K562 (cell line): ENCODE measurements around the gene FBXL12. TPM values are rescaled to one million over a fixed set of nuclear protein-coding genes. Genes with fewer than 3 reads are reported as not detected.

Source experiments
- ATAC-seq: fragments of 200-7000 bp; cut with Tn5 transposase; 3 replicates; pipeline ENCODE4 v1.9.1; 2020; ENCODE audit warnings: moderate library complexity
- BruUV-seq: library from RNA; stranded (reverse); fragments of 400-500 nt; replicated peaks from 2 replicates; lab custom pipeline; 2021; lab: Mats Ljungman, UMichigan
- CTCF ChIA-PET: fragments of 300-600 bp; formaldehyde crosslinking; extraction: SDS; loops from one replicate; lab custom pipeline; 2021; ENCODE audit warnings: low intra/inter-chr PET ratio; lab: Yijun Ruan, JAX
- POLR2A ChIA-PET: fragments of 300-600, 350-650 bp; sonication (Branson Sonifier 250); formaldehyde crosslinking; extraction: SDS; loops from one replicate; lab custom pipeline; 2021; ENCODE audit warnings: antibody characterized with exemption, inconsistent platforms; lab: Yijun Ruan, JAX
- DNase-seq, 4 experiments: peaks; one replicate each; pipeline versions ENCODE4 v3.0.0 to v3.0.0-alpha.2; 2011 to 2018; ENCODE audit warnings: low spot score in 3 of 4, mixed read lengths in 3 of 4; ENCODE audit errors: extremely low read depth in 1 of 4
- FAIRE-seq: peaks from 2 replicates; lab custom pipeline; 2011; peaks lifted over from hg19 to GRCh38; lab: Jason Lieb, UNC
- H2AFZ ChIP-seq: 2 replicates; pipeline ENCODE4 v1.6.0; 2011; ENCODE audit warnings: low read depth, low read length, control low read depth, inconsistent platforms
- H3K27ac ChIP-seq: fragments of 200-600 bp; 3 replicates; pipeline ENCODE4 v1.8.0; 2011; ENCODE audit warnings: low read depth, mild to moderate bottlenecking, control low read depth, inconsistent platforms, low read length, moderate library complexity, mixed read lengths; ENCODE audit errors: extremely low read depth
- H3K27me3 ChIP-seq, 2 experiments: fragments of 300-600 bp in 1 of 2; 2 replicates in 1 of 2; 3 replicates in 1 of 2; pipeline versions ENCODE4 v1.6.0 to v1.8.0; 2011; ENCODE audit warnings: inconsistent platforms in 2 of 2, low read length in 2 of 2, mild to moderate bottlenecking in 1 of 2, mixed read lengths in 1 of 2, moderate library complexity in 1 of 2; ENCODE audit not compliant: control insufficient read depth in 2 of 2, insufficient read depth in 2 of 2
- H3K36me3 ChIP-seq: fragments of 300-600 bp; 3 replicates; pipeline ENCODE4 v1.8.0; 2011; ENCODE audit warnings: mild to moderate bottlenecking, low read length, inconsistent platforms; ENCODE audit not compliant: control insufficient read depth, insufficient read depth
- H3K4me1 ChIP-seq, 2 experiments: fragments of 200-600 bp in 1 of 2; replicated peaks in 1 of 2; 2 replicates in 1 of 2; 3 replicates in 1 of 2; pipeline versions ENCODE4 v1.5.1 to v1.8.0; 2011; ENCODE audit warnings: inconsistent platforms in 2 of 2, low read length in 2 of 2, mild to moderate bottlenecking in 1 of 2, mixed read lengths in 1 of 2, moderate library complexity in 1 of 2; ENCODE audit not compliant: control insufficient read depth in 2 of 2, insufficient read depth in 2 of 2
- H3K4me2 ChIP-seq: 2 replicates; pipeline ENCODE4 v1.6.1; 2011; ENCODE audit warnings: low read length, control low read depth, inconsistent platforms, mixed read lengths; ENCODE audit not compliant: insufficient read depth
- H3K4me3 ChIP-seq: fragments of 200-600 bp; sonication (generic), shearing (Covaris generic); 2 replicates; pipeline ENCODE4 v1.5.1; 2016; ENCODE audit warnings: control low read depth, inconsistent platforms
- H3K79me2 ChIP-seq: fragments of 200-600 bp; 3 replicates; pipeline ENCODE4 v1.8.0; 2011; ENCODE audit warnings: low read length, inconsistent platforms; ENCODE audit not compliant: control insufficient read depth, insufficient read depth
- H3K9ac ChIP-seq, 2 experiments: 2 replicates each; pipeline versions ENCODE4 v1.6.0 to v1.6.1; 2011; ENCODE audit warnings: low read depth in 2 of 2, low read length in 2 of 2, control low read depth in 1 of 2, inconsistent platforms in 1 of 2, mild to moderate bottlenecking in 1 of 2, mixed read lengths in 1 of 2; ENCODE audit not compliant: insufficient read depth in 1 of 2
- H3K9me1 ChIP-seq: one replicate; pipeline ENCODE4 v1.6.0; 2011; ENCODE audit warnings: inconsistent platforms, mild to moderate bottlenecking, low read length, moderate library complexity; ENCODE audit not compliant: control insufficient read depth, insufficient read depth
- H3K9me3 ChIP-seq: replicated peaks from 2 replicates; pipeline ENCODE4 v1.5.1; 2011; ENCODE audit warnings: low read depth, low read length, inconsistent platforms; ENCODE audit not compliant: control insufficient read depth, insufficient read depth
- H4K20me1 ChIP-seq: replicated peaks from 2 replicates; pipeline ENCODE4 v1.6.1; 2011; ENCODE audit warnings: low read length, inconsistent platforms, mixed read lengths; ENCODE audit not compliant: control insufficient read depth, insufficient read depth
- DPF2 ChIP-seq: fragments of 450-650 bp; IDR thresholded peaks from 2 replicates; pipeline ENCODE4 v1.6.1; 2016
- EHMT2 ChIP-seq: fragments of 450-650 bp; IDR thresholded peaks from 2 replicates; pipeline ENCODE4 v1.6.1; 2018; ENCODE audit warnings: antibody characterized with exemption
- HDAC8 ChIP-seq: fragments of 450-650 bp; IDR thresholded peaks from 2 replicates; pipeline ENCODE4 v1.6.1; 2016; ENCODE audit warnings: mild to moderate bottlenecking, missing genetic modification characterization, moderate library complexity, missing compliant biosample characterization
- JUND ChIP-seq, 2 experiments: IDR thresholded peaks; 2 replicates in 1 of 2; 3 replicates in 1 of 2; pipeline ENCODE4 v1.6.1; 2011; ENCODE audit warnings: borderline replicate concordance in 2 of 2, low read depth in 2 of 2, low read length in 2 of 2, improper control_type of control experiment in 1 of 2, missing biosample characterization in 1 of 2, missing genetic modification characterization in 1 of 2, missing genetic modification reagents in 1 of 2
- L3MBTL2 ChIP-seq: fragments of 450-650 bp; IDR thresholded peaks from 2 replicates; pipeline ENCODE4 v1.6.1; 2016; ENCODE audit warnings: mild to moderate bottlenecking, moderate library complexity
- MYC ChIP-seq, 2 experiments: fragments of 250-450 bp in 1 of 2; sonication (Bioruptor Pico) in 1 of 2; IDR thresholded peaks; 2 replicates each; pipeline versions ENCODE4 v1.5.1 to v1.6.1; 2012 to 2021; ENCODE audit warnings: low read depth in 2 of 2, borderline replicate concordance in 1 of 2, improper control_type of control experiment in 1 of 2, low read length in 1 of 2, mild to moderate bottlenecking in 1 of 2, moderate library complexity in 1 of 2
- YY1 ChIP-seq, 3 experiments: IDR thresholded peaks; 2 replicates each; pipeline ENCODE4 v1.6.1; 2011; ENCODE audit warnings: low read length in 2 of 3, mild to moderate bottlenecking in 2 of 3, moderate library complexity in 2 of 3, borderline replicate concordance in 1 of 3, control low read depth in 1 of 3, low read depth in 1 of 3; ENCODE audit not compliant: insufficient read depth in 3 of 3, insufficient replicate concordance in 2 of 3, control insufficient read depth in 1 of 3, insufficient read length in 1 of 3; ENCODE audit errors: extremely low read depth in 1 of 3
- ZKSCAN8 ChIP-seq: fragments of 200-800 bp; sonication (Bioruptor generic); IDR thresholded peaks from 2 replicates; pipeline ENCODE4 v1.6.1; 2016; ENCODE audit warnings: missing genetic modification characterization, missing compliant biosample characterization
- ZNF764 ChIP-seq: fragments of 250-450 bp; sonication (Bioruptor Pico); IDR thresholded peaks from 2 replicates; pipeline ENCODE4 v1.4.0; 2020; ENCODE audit warnings: low read depth, mild to moderate bottlenecking, moderate library complexity
- WGBS: fragments of 100-300 bp; shearing (Covaris generic); methylation state at CpG from one replicate; pipeline ENCODE4 v1.1.6; 2016; ENCODE audit warnings: low coverage, mixed read lengths; ENCODE audit not compliant: insufficient coverage; ENCODE audit errors: missing lambda C conversion rate; 5-methylcytosine and 5-hydroxymethylcytosine counted together
- in situ Hi-C: fragments of 300-500 bp; cut with MboI; formaldehyde crosslinking; loops from 4 replicates; pipeline ENCODE4 v1.15.0; 2018; ENCODE audit warnings: inconsistent platforms, mixed read lengths
- intact Hi-C: fragments of 100-400 bp; cut with micrococcal nuclease; formaldehyde crosslinking; loops from 2 replicates; pipeline ENCODE4 v1.14.2; 2022
- polyA plus RNA-seq, 8 experiments: library from polyadenylated mRNA; depleted of rRNA in 4 of 8; stranded (reverse) in 5 of 8; unstranded in 3 of 8; fragments of >200 nt; fragmentation: Nextera tagmentation in 2 of 8; fragmentation: Illumina TruSeq in 1 of 8; extraction: Ambion mirVana in 2 of 8; extraction: Trizol in 1 of 8; gene quantifications; 2 replicates each; pipeline versions ENCODE4 v1.2.1 to v1.2.3, GENCODE V29; 2011 to 2014; ENCODE audit warnings: inconsistent platforms in 1 of 8, missing spikeins in 1 of 8
- total RNA-seq, 7 experiments: library from RNA; depleted of rRNA in 6 of 7; stranded (reverse); fragments of >200 nt in 6 of 7; fragmentation: Illumina TruSeq in 2 of 7; extraction: Trizol in 2 of 7; gene quantifications; 2 replicates each; pipeline versions ENCODE4 v1.2.1 to v1.2.3, GENCODE V29; 2011 to 2021; ENCODE audit warnings: low replicate concordance in 1 of 7
- TF ChIP-seq, protein P1 (sequence below): fragments of 450-650 bp; IDR thresholded peaks from 2 replicates; pipeline ENCODE4 v1.6.1; 2017; ENCODE audit warnings: antibody characterized with exemption, mild to moderate bottlenecking
- TF ChIP-seq, protein P2 (sequence below): fragments of 450-650 bp; IDR thresholded peaks from 2 replicates; pipeline ENCODE4 v1.6.1; 2016; ENCODE audit warnings: borderline replicate concordance
- TF ChIP-seq, protein P3 (sequence below), 2 experiments: fragments of 450-650 bp in 1 of 2; sonication (generic) in 1 of 2; formaldehyde crosslinking in 1 of 2; IDR thresholded peaks in 1 of 2; conservative IDR thresholded peaks in 1 of 2; 2 replicates each; pipeline versions ENCODE4 v1.6.1 to v1.8.1; 2016 to 2023; ENCODE audit warnings: mild to moderate bottlenecking in 2 of 2, moderate library complexity in 2 of 2, inconsistent platforms in 1 of 2, missing genetic modification reagents in 1 of 2

FBXL12 gene
- total and polyA plus RNA-seq, 9 of the 15 experiments (the other 6 are each of a cell fraction or from before 2014, with no cell fraction given) = 2.7 to 40.5 (median 26.5) TPM

DNA sequence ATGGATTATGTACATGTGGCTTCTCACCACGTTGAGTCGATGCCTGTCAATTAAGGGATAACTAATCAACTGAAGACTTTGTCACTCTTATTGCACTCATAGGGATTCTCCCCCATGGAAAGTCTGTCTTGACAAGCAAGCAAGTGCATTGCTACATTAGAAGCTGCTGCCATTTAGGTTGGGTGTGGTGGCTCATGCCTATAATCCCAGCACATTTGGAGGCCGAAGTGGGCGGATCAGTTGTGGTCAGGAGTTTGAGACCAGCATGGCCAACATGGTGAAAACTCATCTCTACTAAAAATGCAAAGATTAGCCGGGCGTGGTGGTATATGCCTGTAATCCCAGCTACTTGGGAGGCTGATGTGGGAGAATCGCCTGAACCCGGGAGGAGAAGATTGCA lies 32.1 kb downstream of the FBXL12 start:
- in situ Hi-C loops (no loop called here), intact Hi-C loops (no loop called here)
- Histone ChIP-seq H3K27me3 (no peaks in the 10 kb centered on the region), H3K9ac (peak overlapping the region; percentile 71 to 83; a peak in 3 of 4 replicates), H3K4me3 (no peak overlapping the region), H3K36me3 (no peaks in the 10 kb centered on the region), H3K9me1 (no peaks in the 10 kb centered on the region), H2AFZ (peak overlapping the region; percentile 68), H3K4me1 (peaks cover 45 to 54% of the 10 kb centered on the region in 2 experiments), H4K20me1 (no peaks in the 10 kb centered on the region), H3K27ac (peak overlapping the region; percentile 96), H3K79me2 (peaks cover 5% of the 10 kb centered on the region; the same call in 2 of the 3 replicates), H3K4me2 (peak overlapping the region; percentile 70), H3K9me3 (no peaks in the 10 kb centered on the region)
- TF ChIP-seq, protein P1, sequence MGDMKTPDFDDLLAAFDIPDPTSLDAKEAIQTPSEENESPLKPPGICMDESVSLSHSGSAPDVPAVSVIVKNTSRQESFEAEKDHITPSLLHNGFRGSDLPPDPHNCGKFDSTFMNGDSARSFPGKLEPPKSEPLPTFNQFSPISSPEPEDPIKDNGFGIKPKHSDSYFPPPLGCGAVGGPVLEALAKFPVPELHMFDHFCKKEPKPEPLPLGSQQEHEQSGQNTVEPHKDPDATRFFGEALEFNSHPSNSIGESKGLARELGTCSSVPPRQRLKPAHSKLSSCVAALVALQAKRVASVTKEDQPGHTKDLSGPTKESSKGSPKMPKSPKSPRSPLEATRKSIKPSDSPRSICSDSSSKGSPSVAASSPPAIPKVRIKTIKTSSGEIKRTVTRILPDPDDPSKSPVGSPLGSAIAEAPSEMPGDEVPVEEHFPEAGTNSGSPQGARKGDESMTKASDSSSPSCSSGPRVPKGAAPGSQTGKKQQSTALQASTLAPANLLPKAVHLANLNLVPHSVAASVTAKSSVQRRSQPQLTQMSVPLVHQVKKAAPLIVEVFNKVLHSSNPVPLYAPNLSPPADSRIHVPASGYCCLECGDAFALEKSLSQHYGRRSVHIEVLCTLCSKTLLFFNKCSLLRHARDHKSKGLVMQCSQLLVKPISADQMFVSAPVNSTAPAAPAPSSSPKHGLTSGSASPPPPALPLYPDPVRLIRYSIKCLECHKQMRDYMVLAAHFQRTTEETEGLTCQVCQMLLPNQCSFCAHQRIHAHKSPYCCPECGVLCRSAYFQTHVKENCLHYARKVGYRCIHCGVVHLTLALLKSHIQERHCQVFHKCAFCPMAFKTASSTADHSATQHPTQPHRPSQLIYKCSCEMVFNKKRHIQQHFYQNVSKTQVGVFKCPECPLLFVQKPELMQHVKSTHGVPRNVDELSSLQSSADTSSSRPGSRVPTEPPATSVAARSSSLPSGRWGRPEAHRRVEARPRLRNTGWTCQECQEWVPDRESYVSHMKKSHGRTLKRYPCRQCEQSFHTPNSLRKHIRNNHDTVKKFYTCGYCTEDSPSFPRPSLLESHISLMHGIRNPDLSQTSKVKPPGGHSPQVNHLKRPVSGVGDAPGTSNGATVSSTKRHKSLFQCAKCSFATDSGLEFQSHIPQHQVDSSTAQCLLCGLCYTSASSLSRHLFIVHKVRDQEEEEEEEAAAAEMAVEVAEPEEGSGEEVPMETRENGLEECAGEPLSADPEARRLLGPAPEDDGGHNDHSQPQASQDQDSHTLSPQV = peak; percentile 27; the same call in 1 of the 2 replicates
- TF ChIP-seq JUND (IDR thresholded peaks at IDR 0.05; ENCODE audit: borderline replicate concordance, low read depth, low read length) = peak; percentile 74
- TF ChIP-seq JUND (tag; IDR thresholded peaks at IDR 0.05; ENCODE audit: borderline replicate concordance, low read depth, low read length) = peak; percentile 64; the same call in 1 of the 3 replicates
- TF ChIP-seq ZKSCAN8 (CRISPR knock-in tag) = 0 out of 2 replicates have a peak, but pooled peaks have one; percentile 22
- peak; percentile 22; the same call in 1 of the 2 replicates for TF ChIP-seq MYC (IDR thresholded peaks at IDR 0.05; ENCODE audit: low read depth, low read length)
- no peak for TF ChIP-seq MYC (CRISPR knock-in tag; IDR thresholded peaks at IDR 0.05; ENCODE audit: borderline replicate concordance, low read depth)
- no peak for TF ChIP-seq ZNF764 (CRISPR knock-in tag)
- TF ChIP-seq HDAC8 (tag) = no peak
- TF ChIP-seq, protein P2, sequence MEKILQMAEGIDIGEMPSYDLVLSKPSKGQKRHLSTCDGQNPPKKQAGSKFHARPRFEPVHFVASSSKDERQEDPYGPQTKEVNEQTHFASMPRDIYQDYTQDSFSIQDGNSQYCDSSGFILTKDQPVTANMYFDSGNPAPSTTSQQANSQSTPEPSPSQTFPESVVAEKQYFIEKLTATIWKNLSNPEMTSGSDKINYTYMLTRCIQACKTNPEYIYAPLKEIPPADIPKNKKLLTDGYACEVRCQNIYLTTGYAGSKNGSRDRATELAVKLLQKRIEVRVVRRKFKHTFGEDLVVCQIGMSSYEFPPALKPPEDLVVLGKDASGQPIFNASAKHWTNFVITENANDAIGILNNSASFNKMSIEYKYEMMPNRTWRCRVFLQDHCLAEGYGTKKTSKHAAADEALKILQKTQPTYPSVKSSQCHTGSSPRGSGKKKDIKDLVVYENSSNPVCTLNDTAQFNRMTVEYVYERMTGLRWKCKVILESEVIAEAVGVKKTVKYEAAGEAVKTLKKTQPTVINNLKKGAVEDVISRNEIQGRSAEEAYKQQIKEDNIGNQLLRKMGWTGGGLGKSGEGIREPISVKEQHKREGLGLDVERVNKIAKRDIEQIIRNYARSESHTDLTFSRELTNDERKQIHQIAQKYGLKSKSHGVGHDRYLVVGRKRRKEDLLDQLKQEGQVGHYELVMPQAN = no peak
- TF ChIP-seq DPF2 = 0 out of 2 replicates have a peak, but pooled peaks have one; percentile 26
- 0 out of 2 replicates have a peak, but pooled peaks have one; percentile 14 for TF ChIP-seq L3MBTL2
- TF ChIP-seq, protein P3, sequence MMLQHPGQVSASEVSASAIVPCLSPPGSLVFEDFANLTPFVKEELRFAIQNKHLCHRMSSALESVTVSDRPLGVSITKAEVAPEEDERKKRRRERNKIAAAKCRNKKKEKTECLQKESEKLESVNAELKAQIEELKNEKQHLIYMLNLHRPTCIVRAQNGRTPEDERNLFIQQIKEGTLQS (IDR thresholded peaks at IDR 0.05) = peak; percentile 76
- TF ChIP-seq, protein P3 (CRISPR knock-in tag; conservative IDR thresholded peaks at IDR 0.05) = no peak
- TF ChIP-seq YY1 (IDR thresholded peaks at IDR 0.05; ENCODE audit: borderline replicate concordance in 1 of 3, control insufficient read depth in 1 of 3, extremely low read depth in 1 of 3, insufficient read depth in 3 of 3, insufficient read length in 1 of 3, insufficient replicate concordance in 2 of 3, low read depth in 1 of 3, low read length in 2 of 3) = peak in 1 of 3 experiments; percentile 34
- TF ChIP-seq EHMT2 = peak; percentile 29; the same call in 1 of the 2 replicates
- POLR2A ChIA-PET = no interaction called here
- WGBS = 39% methylated on average over 8 of the region's 8 CpGs
- DNase-seq = peak in 1 of 4 experiments; percentile 72
- ATAC-seq = no peak
- BruUV-seq = no TSS peak
- peak; percentile 54 for FAIRE-seq
- CTCF ChIA-PET = interaction anchor here (0.7 kb wide), 1 partner anchor 151 kb away, joined by 4 read pairs; no protein-coding TSS in a partner anchor
